SU-DHL-6 (cell line): ENCODE results near the gene EML6.

Source experiments
- H2AFZ ChIP-seq: fragments of 200-600 bp; sonication (generic); 2 replicates; pipeline ENCODE4 v1.6.1; 2014; ENCODE audit warnings: low read depth, mild to moderate bottlenecking, moderate library complexity, mixed read lengths, antibody characterized with exemption, low read length; ENCODE audit not compliant: severe bottlenecking
- H3F3A ChIP-seq: fragments of 200-600 bp; shearing (Covaris generic); 2 replicates; pipeline ENCODE4 v1.6.0; 2016; ENCODE audit warnings: antibody characterized with exemption, mild to moderate bottlenecking; ENCODE audit not compliant: insufficient read depth
- H3K27ac ChIP-seq: fragments of 200-600 bp; sonication (generic); 2 replicates; pipeline ENCODE4 v1.5.1; 2016; ENCODE audit warnings: low read depth, mild to moderate bottlenecking, low read length, moderate library complexity, mixed read lengths
- H3K27me3 ChIP-seq: fragments of 200-600 bp; sonication (generic), shearing (Covaris generic); 2 replicates; pipeline ENCODE4 v1.6.0; 2014; ENCODE audit warnings: mild to moderate bottlenecking, low read length
- H3K36me3 ChIP-seq: fragments of 200-600 bp; sonication (generic); 2 replicates; pipeline ENCODE4 v1.6.1; 2014; ENCODE audit warnings: mild to moderate bottlenecking, low read length, mixed read lengths
- H3K4me2 ChIP-seq: fragments of 300-600, 200-600 bp; shearing (Covaris generic), sonication (generic); 2 replicates; pipeline ENCODE4 v1.6.0; 2014; ENCODE audit warnings: low read length, low read depth, mild to moderate bottlenecking; ENCODE audit not compliant: poor library complexity, severe bottlenecking
- H3K4me3 ChIP-seq: fragments of 200-600 bp; sonication (generic); 2 replicates; pipeline ENCODE4 v1.5.1; 2014; ENCODE audit warnings: antibody characterized with exemption, low read length, mild to moderate bottlenecking, mixed read lengths; ENCODE audit not compliant: insufficient read depth, poor library complexity, severe bottlenecking
- H3K79me2 ChIP-seq: fragments of 200-600 bp; sonication (generic); 2 replicates; pipeline ENCODE4 v1.6.1; 2014; ENCODE audit warnings: mild to moderate bottlenecking, low read length, moderate library complexity; ENCODE audit not compliant: insufficient read depth
- H3K9ac ChIP-seq: fragments of 200-600 bp; sonication (generic); 2 replicates; pipeline ENCODE4 v1.7.0; 2014; ENCODE audit warnings: mild to moderate bottlenecking, low read length
- H3K9me2 ChIP-seq: fragments of 200-600 bp; sonication (generic); replicated peaks from 2 replicates; pipeline ENCODE4 v1.6.1; 2014; ENCODE audit warnings: low read length; ENCODE audit not compliant: insufficient read depth
- H3K9me3 ChIP-seq: fragments of 200-600 bp; sonication (generic); 2 replicates; pipeline ENCODE4 v1.6.1; 2014; ENCODE audit warnings: low read length, mixed read lengths; ENCODE audit not compliant: insufficient read depth
- H4K20me1 ChIP-seq: fragments of 200-600 bp; sonication (generic); 2 replicates; pipeline ENCODE4 v1.6.1; 2014; ENCODE audit warnings: low read depth, mild to moderate bottlenecking, antibody characterized with exemption, low read length, moderate library complexity, mixed read lengths
- CTCF ChIP-seq: fragments of 200-600 bp; sonication (generic); IDR thresholded peaks from one replicate; pipeline ENCODE4 v1.5.1; 2017; ENCODE audit warnings: antibody characterized with exemption, mild to moderate bottlenecking, low read length, moderate library complexity; ENCODE audit not compliant: insufficient read depth, poor library complexity, severe bottlenecking
- EZH2phosphoT487 ChIP-seq: fragments of 200-600 bp; sonication (generic), shearing (Covaris generic); conservative IDR thresholded peaks from 2 replicates; pipeline ENCODE4 v1.6.1; 2018; ENCODE audit warnings: mild to moderate bottlenecking, antibody characterized with exemption, low read length, moderate library complexity, mixed read lengths

Gene EML6

GRCh38 chr2:54966837-54967236, 243.4 kb downstream of the EML6 start:
- Histone ChIP-seq H3K27ac (no peak overlapping the region), H3K36me3 (peaks cover 2% of the 10 kb centered on the region; the same call in 1 of the 2 replicates), H3K9ac (no peak overlapping the region), H3K9me3 (no peaks in the 10 kb centered on the region), H4K20me1 (no peaks in the 10 kb centered on the region), H3K9me2 (no peaks in the 10 kb centered on the region), H3K4me3 (no peak overlapping the region), H3F3A (no peaks in the 10 kb centered on the region), H2AFZ (no peak overlapping the region), H3K4me2 (no peak overlapping the region), H3K27me3 (no peaks in the 10 kb centered on the region), H3K79me2 (no peaks in the 10 kb centered on the region)
- TF ChIP-seq EZH2phosphoT487 (no peak), CTCF (no peak)

- H3K36me3 ChIP-seq = peaks cover 4% of the 10 kb centered on the region; the same call in 1 of the 2 replicates
- no peaks in the 10 kb centered on the region for H3K27me3 ChIP-seq
- no peak overlapping the region for H3K4me3 ChIP-seq
- H3F3A ChIP-seq = no peaks in the 10 kb centered on the region
- H3K9ac ChIP-seq = no peak overlapping the region
- no peaks in the 10 kb centered on the region for H3K9me3 ChIP-seq
- H3K27ac ChIP-seq = no peak overlapping the region
- no peak overlapping the region for H3K4me2 ChIP-seq
- no peaks in the 10 kb centered on the region for H3K9me2 ChIP-seq
- TF ChIP-seq EZH2phosphoT487 = no peak
- TF ChIP-seq CTCF = no peak
- H2AFZ ChIP-seq = no peak overlapping the region
- H4K20me1 ChIP-seq = no peaks in the 10 kb centered on the region
- no peaks in the 10 kb centered on the region for H3K79me2 ChIP-seq
Measured at GRCh38 chr2:54967269-54967668, 243.8 kb downstream of the EML6 start.

GRCh38 chr2:54967759-54968365, 244.4 kb downstream of the EML6 start:
- no peak overlapping the region for H3K27ac ChIP-seq
- no peaks in the 10 kb centered on the region for H3K9me3 ChIP-seq
- no peaks in the 10 kb centered on the region for H3K27me3 ChIP-seq
- H3F3A ChIP-seq = no peaks in the 10 kb centered on the region
- no peaks in the 10 kb centered on the region for H3K79me2 ChIP-seq
- H3K9ac ChIP-seq = no peak overlapping the region
- no peak overlapping the region for H3K4me3 ChIP-seq
- TF ChIP-seq CTCF (no peak), EZH2phosphoT487 (no peak)
- H4K20me1 ChIP-seq = no peaks in the 10 kb centered on the region
- no peak overlapping the region for H3K4me2 ChIP-seq
- no peak overlapping the region for H2AFZ ChIP-seq
- H3K9me2 ChIP-seq = no peaks in the 10 kb centered on the region
- H3K36me3 ChIP-seq = peaks cover 4% of the 10 kb centered on the region; the same call in 1 of the 2 replicates
